Breast epithelium (tissue), 3 donors: ENCODE data around the gene IRGQ.

Experiments used
- CTCF ChIP-seq, 3 donors: fragments of 450-650 bp; IDR thresholded peaks; one replicate each; pipeline ENCODE4 v1.5.1; 2016 to 2017; ENCODE audit warnings: antibody characterized with exemption in 3 of 3, mild to moderate bottlenecking in 3 of 3, moderate library complexity in 3 of 3
- POLR2A ChIP-seq: fragments of 450-650 bp; IDR thresholded peaks from one replicate; pipeline ENCODE4 v1.6.1; 2016; ENCODE audit warnings: antibody characterized with exemption, mild to moderate bottlenecking, moderate library complexity
- POLR2AphosphoS5 ChIP-seq, 3 donors: sonication (generic); formaldehyde crosslinking; IDR thresholded peaks; one replicate each; pipeline ENCODE4 v1.6.1; 2017; ENCODE audit warnings: antibody characterized with exemption in 3 of 3

- no peak for TF ChIP-seq CTCF (IDR thresholded peaks at IDR 0.05)
- TF ChIP-seq POLR2AphosphoS5 (IDR thresholded peaks at IDR 0.05), result no peak
- no peak for TF ChIP-seq POLR2A
Measured at GRCh38 chr19:43541920-43542650, 53.8 kb downstream of the IRGQ start.
